BLaER1 (cell line): ENCODE data around the gene PCNX3.
"Not testable (repeated sequence)": the region's sequence is repeated elsewhere in the genome, so short reads cannot be mapped to it uniquely, and the experiment has no call there.

Source experiments
- H3K27ac ChIP-seq: shearing (Covaris generic); formaldehyde crosslinking; 2 replicates; pipeline ENCODE4 v1.8.1; 2022
- H3K27me3 ChIP-seq: shearing (Covaris generic); formaldehyde crosslinking; 2 replicates; pipeline ENCODE4 v1.8.1; 2022
- H3K36me3 ChIP-seq: shearing (Covaris generic); formaldehyde crosslinking; 2 replicates; pipeline ENCODE4 v1.8.1; 2022
- H3K4me1 ChIP-seq: shearing (Covaris generic); formaldehyde crosslinking; 2 replicates; pipeline ENCODE4 v1.8.1; 2022
- H3K4me2 ChIP-seq: shearing (Covaris generic); formaldehyde crosslinking; 2 replicates; pipeline ENCODE4 v1.8.1; 2022
- H3K4me3 ChIP-seq: shearing (Covaris generic); formaldehyde crosslinking; 2 replicates; pipeline ENCODE4 v1.8.1; 2022
- H3K9ac ChIP-seq: shearing (Covaris generic); formaldehyde crosslinking; 2 replicates; pipeline ENCODE4 v1.8.1; 2022
- H3K9me3 ChIP-seq: shearing (Covaris generic); formaldehyde crosslinking; 2 replicates; pipeline ENCODE4 v1.8.1; 2022
- H4K20me1 ChIP-seq: shearing (Covaris generic); formaldehyde crosslinking; 2 replicates; pipeline ENCODE4 v1.8.1; 2022
- Cebpa-rat ChIP-seq: shearing (Covaris generic); IDR thresholded peaks from 2 replicates; pipeline ENCODE4 v1.8.1; 2022

PCNX3 gene

GRCh38 chr11:65636108-65637031, 20.8 kb downstream of the PCNX3 start:
- H3K4me1 ChIP-seq = peaks cover 76% of the 10 kb centered on the region
- no peak overlapping the region for H3K4me2 ChIP-seq
- no peaks in the 10 kb centered on the region for H4K20me1 ChIP-seq
- H3K4me3 ChIP-seq = no peak overlapping the region
- no peaks in the 10 kb centered on the region for H3K27me3 ChIP-seq
- H3K9me3 ChIP-seq = no peaks in the 10 kb centered on the region
- peaks cover 58% of the 10 kb centered on the region for H3K36me3 ChIP-seq
- H3K27ac ChIP-seq = peak overlapping the region; percentile 98
- TF ChIP-seq Cebpa-rat = no peak
- H3K9ac ChIP-seq = 0 out of 2 replicates have a peak overlapping the region, but pooled peaks have one; percentile 23

DNA sequence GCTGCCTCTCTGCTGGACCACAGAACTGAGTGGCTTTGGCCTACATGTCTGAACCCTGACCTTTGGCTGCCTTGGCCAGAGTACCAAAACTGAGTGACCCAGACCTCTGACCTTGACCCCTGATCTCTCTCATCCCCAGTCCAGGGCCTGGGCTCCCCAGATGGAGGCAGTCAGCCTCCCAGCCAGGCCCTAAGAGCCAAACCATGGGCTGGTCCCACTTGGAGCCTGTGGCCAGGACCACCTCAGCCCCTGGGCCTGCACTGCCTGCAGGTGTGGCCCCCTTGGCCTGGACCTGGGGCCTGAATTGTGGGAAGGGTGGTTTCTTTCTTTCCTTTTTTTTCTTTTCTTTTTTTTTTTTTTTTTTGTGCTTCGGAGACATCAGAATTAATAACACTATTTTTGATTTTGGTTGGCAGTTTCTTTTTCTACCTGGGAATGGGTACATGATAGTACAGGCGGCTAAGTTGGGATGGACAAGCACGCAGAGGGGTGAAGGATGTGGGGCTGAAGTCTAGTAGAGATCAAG, 21.5 kb downstream of the PCNX3 start:
- H3K4me2 ChIP-seq = peak overlapping the region; percentile 89

GRCh38 chr11:65637794-65638419, 22.3 kb downstream of the PCNX3 start, which contains the start of gene SIPA1:
Gene SIPA1, plus strand, starts transcription at chr11:65638101. Its CDS starts 2,821 bp downstream, at chr11:65640922.
- Histone ChIP-seq H3K4me2 (peak within 1 kb of the TSS; percentile 89), H4K20me1 (no peaks in the 10 kb centered on the region; the same call in 1 of the 2 replicates), H3K27me3 (no peaks in the 10 kb centered on the region), H3K4me3 (peak within 1 kb of the TSS; percentile 78), H3K27ac (peak within 1 kb of the TSS; percentile 98), H3K4me1 (peaks cover 76% of the 10 kb centered on the region), H3K36me3 (peaks cover 59% of the 10 kb centered on the region), H3K9me3 (no peaks in the 10 kb centered on the region), H3K9ac (peak within 1 kb of the TSS; percentile 94)
- TF ChIP-seq Cebpa-rat = no peak

More for the DNA sequence above, 21.5 kb downstream of the PCNX3 start:
- peak overlapping the region; percentile 98 for H3K27ac ChIP-seq
- peak overlapping the region; percentile 94 for H3K9ac ChIP-seq
- H3K27me3 ChIP-seq = no peaks in the 10 kb centered on the region
- H4K20me1 ChIP-seq = no peaks in the 10 kb centered on the region
- no peak for TF ChIP-seq Cebpa-rat
- H3K9me3 ChIP-seq = no peaks in the 10 kb centered on the region
- peaks cover 58% of the 10 kb centered on the region for H3K36me3 ChIP-seq
- H3K4me1 ChIP-seq = peaks cover 76% of the 10 kb centered on the region
- peak overlapping the region; percentile 78; the same call in 1 of the 2 replicates for H3K4me3 ChIP-seq

DNA sequence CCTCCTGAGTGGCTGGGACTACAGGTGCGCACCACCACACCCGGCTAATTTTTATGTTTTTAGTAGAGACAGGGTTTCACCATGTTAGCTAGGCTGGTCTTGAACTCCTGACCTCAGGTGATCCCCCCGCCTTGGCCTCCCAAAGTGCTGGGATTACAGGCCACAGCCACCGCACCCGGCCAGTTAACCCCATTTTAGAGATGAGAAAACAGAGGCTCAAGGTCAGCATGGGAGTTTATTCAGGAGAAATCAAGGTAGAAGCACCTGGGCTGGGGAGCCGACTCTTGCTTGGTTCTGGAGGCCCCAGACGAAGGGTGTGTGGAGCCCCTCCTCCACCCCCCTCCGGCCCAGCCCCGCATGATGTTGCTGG, 23.6 kb downstream of the PCNX3 start:
- H4K20me1 ChIP-seq, H3K9me3 ChIP-seq, H3K27me3 ChIP-seq: not testable (repeated sequence)
- Histone ChIP-seq H3K4me1 (peaks cover 70% of the 10 kb centered on the region), H3K9ac (peak overlapping the region; percentile 94), H3K4me2 (peak overlapping the region; percentile 89), H3K36me3 (peaks cover 61% of the 10 kb centered on the region), H3K4me3 (peak overlapping the region; percentile 78), H3K27ac (peak overlapping the region; percentile 98)

DNA sequence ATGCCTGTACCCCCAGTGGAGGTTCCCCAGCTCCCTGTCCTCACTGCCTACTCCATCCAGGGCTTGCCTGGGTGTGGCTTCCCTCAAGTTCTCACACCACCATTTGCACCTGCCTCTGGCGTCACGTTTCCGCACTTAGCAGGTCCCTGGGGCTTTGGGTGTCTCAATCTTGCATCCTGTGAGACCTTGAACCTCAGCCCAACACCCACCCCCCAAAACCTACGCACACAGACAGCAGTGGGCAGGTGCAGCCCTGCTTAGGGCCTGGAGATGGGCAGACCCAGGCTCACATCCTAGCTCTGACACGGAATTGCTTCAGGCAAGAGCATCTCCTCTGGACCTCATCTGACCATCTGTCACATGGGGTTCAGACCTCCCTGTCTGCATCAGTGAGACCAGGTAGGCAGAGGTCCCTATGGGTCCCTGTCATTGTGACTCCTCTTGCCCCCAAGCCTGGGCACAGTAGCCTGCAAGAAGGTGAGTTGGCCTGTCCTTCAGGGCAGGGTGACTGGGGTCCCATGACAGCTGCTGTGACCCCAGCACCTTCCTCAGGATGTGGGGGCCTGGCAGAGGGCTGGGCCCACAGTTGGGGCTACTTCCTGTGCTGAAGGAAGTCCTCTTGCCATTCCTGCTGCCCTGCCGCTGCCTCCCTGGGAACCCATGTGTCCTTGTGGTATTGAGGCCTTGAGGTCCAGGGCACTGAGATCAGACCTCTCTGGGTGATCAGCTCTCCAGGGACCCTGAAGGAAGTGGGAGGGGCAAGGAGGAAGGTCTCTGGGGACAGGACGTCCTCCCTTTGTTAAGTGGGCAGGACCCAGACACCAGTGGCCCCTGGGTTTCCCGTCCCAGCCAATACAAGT, 24.3 kb downstream of the PCNX3 start:
- H3K4me3 ChIP-seq = peak overlapping the region; percentile 78
- H3K9ac ChIP-seq = peak overlapping the region; percentile 88
- H3K4me1 ChIP-seq = peaks cover 64% of the 10 kb centered on the region
- H4K20me1 ChIP-seq = peaks cover 10% of the 10 kb centered on the region
- H3K36me3 ChIP-seq = peaks cover 61% of the 10 kb centered on the region
- H3K27ac ChIP-seq = peak overlapping the region; percentile 98
- 0 out of 2 replicates have a peak, but pooled peaks have one; percentile 39 for TF ChIP-seq Cebpa-rat
- no peaks in the 10 kb centered on the region for H3K27me3 ChIP-seq
- peak overlapping the region; percentile 89 for H3K4me2 ChIP-seq
- no peaks in the 10 kb centered on the region for H3K9me3 ChIP-seq

- Histone ChIP-seq H3K36me3 (peaks cover 61% of the 10 kb centered on the region), H3K4me1 (peaks cover 64% of the 10 kb centered on the region), H3K27me3 (no peaks in the 10 kb centered on the region), H3K4me2 (peak overlapping the region; percentile 89), H3K9ac (peak overlapping the region; percentile 88), H3K4me3 (peak overlapping the region; percentile 78), H3K9me3 (no peaks in the 10 kb centered on the region), H3K27ac (peak overlapping the region; percentile 98), H4K20me1 (peaks cover 14% of the 10 kb centered on the region)
- TF ChIP-seq Cebpa-rat = no peak
These were observed 25.1 kb downstream of the PCNX3 start for GRCh38 chr11:65640483-65641296.

DNA sequence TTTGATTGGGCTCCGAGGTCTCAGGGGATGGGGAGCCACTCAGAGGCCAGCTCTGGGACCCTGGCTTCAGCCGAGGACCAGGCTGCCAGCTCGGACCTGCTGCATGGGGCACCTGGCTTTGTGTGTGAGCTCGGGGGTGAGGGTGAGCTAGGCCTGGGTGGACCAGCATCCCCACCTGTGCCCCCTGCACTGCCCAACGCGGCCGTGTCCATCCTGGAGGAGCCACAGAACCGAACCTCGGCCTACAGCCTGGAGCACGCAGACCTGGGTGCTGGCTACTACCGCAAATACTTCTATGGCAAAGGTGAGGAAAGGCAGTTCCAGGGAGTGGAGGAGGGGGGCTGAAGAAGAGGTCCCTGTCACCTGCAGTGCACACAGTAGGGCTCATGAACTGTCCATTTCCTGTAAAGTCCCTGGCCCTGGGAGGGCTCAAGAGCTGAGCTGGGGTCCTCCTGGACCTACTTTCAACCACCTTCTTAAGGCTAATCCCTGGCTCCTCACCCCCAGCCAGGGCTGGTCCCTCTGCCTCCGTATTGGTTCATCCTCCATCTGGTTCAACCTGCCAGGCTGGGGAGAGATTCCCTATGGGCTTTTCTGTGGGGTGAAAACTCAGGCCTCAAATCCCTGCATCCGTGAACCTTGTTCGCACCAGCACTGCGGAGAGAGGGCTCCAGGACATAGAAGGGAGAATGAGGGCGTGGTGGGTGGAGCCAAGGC, 25.9 kb downstream of the PCNX3 start:
- Histone ChIP-seq H3K9me3 (no peaks in the 10 kb centered on the region), H3K4me1 (peaks cover 64% of the 10 kb centered on the region), H4K20me1 (peaks cover 14% of the 10 kb centered on the region), H3K9ac (peak overlapping the region; percentile 88), H3K27ac (peak overlapping the region; percentile 98), H3K27me3 (no peaks in the 10 kb centered on the region), H3K4me2 (peak overlapping the region; percentile 89), H3K36me3 (peaks cover 61% of the 10 kb centered on the region), H3K4me3 (peak overlapping the region; percentile 78)
- no peak for TF ChIP-seq Cebpa-rat

DNA sequence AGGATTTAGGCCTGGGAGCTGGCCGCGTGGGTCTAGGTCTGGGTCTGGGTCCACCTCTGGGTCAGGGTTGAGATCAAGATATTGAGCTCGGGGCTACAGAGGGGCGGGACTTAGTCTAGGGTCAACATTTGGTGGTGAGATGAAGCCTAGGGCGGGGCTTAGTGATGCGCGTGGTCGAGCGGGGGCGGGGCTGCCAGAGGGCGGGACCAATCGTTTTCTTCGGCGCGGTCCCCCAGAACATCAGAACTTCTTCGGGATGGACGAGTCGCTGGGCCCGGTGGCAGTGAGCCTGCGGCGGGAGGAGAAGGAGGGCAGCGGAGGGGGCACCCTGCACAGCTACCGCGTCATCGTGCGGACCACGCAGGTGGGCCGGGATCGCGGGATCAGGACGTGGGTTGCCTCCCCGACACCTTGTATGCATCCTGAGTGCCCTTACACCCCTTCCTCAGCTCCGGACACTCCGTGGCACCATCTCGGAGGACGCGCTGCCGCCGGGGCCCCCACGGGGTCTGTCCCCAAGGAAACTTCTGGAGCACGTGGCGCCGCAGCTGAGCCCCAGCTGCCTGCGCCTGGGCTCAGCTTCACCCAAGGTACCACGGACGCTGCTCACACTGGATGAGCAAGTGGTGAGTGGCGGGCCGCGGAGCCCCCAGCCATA, 26.6 kb downstream of the PCNX3 start:
- Histone ChIP-seq H4K20me1 (peaks cover 20% of the 10 kb centered on the region), H3K4me1 (peaks cover 59% of the 10 kb centered on the region), H3K4me3 (peak overlapping the region; percentile 78), H3K27me3 (no peaks in the 10 kb centered on the region), H3K36me3 (peaks cover 61% of the 10 kb centered on the region), H3K9me3 (no peaks in the 10 kb centered on the region), H3K27ac (peak overlapping the region; percentile 98), H3K9ac (peak overlapping the region; percentile 88), H3K4me2 (peak overlapping the region; percentile 89)
- no peak for TF ChIP-seq Cebpa-rat
